SK-N-SH treated with all-trans-retinoic acid at 6 μM for 48 hours (cell line): ENCODE data around the gene ADGRG1.

ENCODE experiments used
- BACH2 ChIP-seq: fragments of 250-450 bp; sonication (Bioruptor Pico); IDR thresholded peaks from 2 replicates; pipeline ENCODE4 v1.9.0; 2021; ENCODE audit warnings: mild to moderate bottlenecking, borderline replicate concordance
- CREB5 ChIP-seq: fragments of 250-450 bp; sonication (Bioruptor Pico); IDR thresholded peaks from 2 replicates; pipeline ENCODE4 v1.5.1; 2020; ENCODE audit warnings: low read depth, mild to moderate bottlenecking, moderate library complexity
- CSDC2 ChIP-seq: fragments of 250-450 bp; sonication (Bioruptor Pico); IDR thresholded peaks from 2 replicates; pipeline ENCODE4 v1.5.0; 2020; ENCODE audit warnings: mild to moderate bottlenecking, moderate library complexity
- ESRRG ChIP-seq: fragments of 250-450 bp; sonication (Bioruptor Pico); IDR thresholded peaks from 2 replicates; pipeline ENCODE4 v1.6.1; 2021; ENCODE audit warnings: mild to moderate bottlenecking
- POU6F1 ChIP-seq: fragments of 250-450 bp; sonication (Bioruptor Pico); IDR thresholded peaks from 2 replicates; pipeline ENCODE4 v1.8.0; 2021; ENCODE audit warnings: low read depth, mild to moderate bottlenecking, moderate library complexity, borderline replicate concordance
- PPARA ChIP-seq: fragments of 250-450 bp; sonication (Bioruptor Pico); IDR thresholded peaks from 2 replicates; pipeline ENCODE4 v1.5.0; 2020; ENCODE audit warnings: mild to moderate bottlenecking, borderline replicate concordance
- RARB ChIP-seq: fragments of 250-450 bp; sonication (Bioruptor Pico); IDR thresholded peaks from 2 replicates; pipeline ENCODE4 v1.8.0; 2021; ENCODE audit warnings: mild to moderate bottlenecking, moderate library complexity
- SNAI2 ChIP-seq: fragments of 250-450 bp; sonication (Bioruptor Pico); IDR thresholded peaks from 2 replicates; pipeline ENCODE4 v1.5.0; 2020; ENCODE audit warnings: mild to moderate bottlenecking, moderate library complexity
- TCF4 ChIP-seq: fragments of 250-450 bp; sonication (Bioruptor Pico); IDR thresholded peaks from 2 replicates; pipeline ENCODE4 v1.8.0; 2021; ENCODE audit warnings: mild to moderate bottlenecking, moderate library complexity, borderline replicate concordance
- ZFP30 ChIP-seq: fragments of 450-650 bp; formaldehyde crosslinking; IDR thresholded peaks from 2 replicates; pipeline ENCODE4 v1.5.0; 2022; ENCODE audit warnings: mild to moderate bottlenecking, moderate library complexity
- ZNF565 ChIP-seq: fragments of 450-650 bp; formaldehyde crosslinking; conservative IDR thresholded peaks from 2 replicates; pipeline ENCODE4 v1.5.0; 2020; ENCODE audit warnings: low read depth, mild to moderate bottlenecking, moderate library complexity
- ZNF70 ChIP-seq: fragments of 450-650 bp; formaldehyde crosslinking; IDR thresholded peaks from 2 replicates; pipeline ENCODE4 v1.5.0; 2020; ENCODE audit warnings: mild to moderate bottlenecking, moderate library complexity
- TF ChIP-seq, protein P1 (sequence below): fragments of 250-450 bp; sonication (Bioruptor Pico); IDR thresholded peaks from 2 replicates; pipeline ENCODE4 v1.8.0; 2020; ENCODE audit warnings: mild to moderate bottlenecking, moderate library complexity, borderline replicate concordance

GRCh38 chr16:57637965-57638364, 9.5 kb downstream of the ADGRG1 start:
- no peak for TF ChIP-seq ESRRG (CRISPR knock-in tag)
- no peak for TF ChIP-seq ZNF70 (CRISPR knock-in tag)
- no peak for TF ChIP-seq POU6F1 (CRISPR knock-in tag)
- TF ChIP-seq, protein P1, sequence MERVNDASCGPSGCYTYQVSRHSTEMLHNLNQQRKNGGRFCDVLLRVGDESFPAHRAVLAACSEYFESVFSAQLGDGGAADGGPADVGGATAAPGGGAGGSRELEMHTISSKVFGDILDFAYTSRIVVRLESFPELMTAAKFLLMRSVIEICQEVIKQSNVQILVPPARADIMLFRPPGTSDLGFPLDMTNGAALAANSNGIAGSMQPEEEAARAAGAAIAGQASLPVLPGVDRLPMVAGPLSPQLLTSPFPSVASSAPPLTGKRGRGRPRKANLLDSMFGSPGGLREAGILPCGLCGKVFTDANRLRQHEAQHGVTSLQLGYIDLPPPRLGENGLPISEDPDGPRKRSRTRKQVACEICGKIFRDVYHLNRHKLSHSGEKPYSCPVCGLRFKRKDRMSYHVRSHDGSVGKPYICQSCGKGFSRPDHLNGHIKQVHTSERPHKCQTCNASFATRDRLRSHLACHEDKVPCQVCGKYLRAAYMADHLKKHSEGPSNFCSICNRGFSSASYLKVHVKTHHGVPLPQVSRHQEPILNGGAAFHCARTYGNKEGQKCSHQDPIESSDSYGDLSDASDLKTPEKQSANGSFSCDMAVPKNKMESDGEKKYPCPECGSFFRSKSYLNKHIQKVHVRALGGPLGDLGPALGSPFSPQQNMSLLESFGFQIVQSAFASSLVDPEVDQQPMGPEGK (CRISPR knock-in tag): no peak
- TF ChIP-seq TCF4 (CRISPR knock-in tag): no peak
- TF ChIP-seq RARB (CRISPR knock-in tag): no peak
- no peak for TF ChIP-seq SNAI2 (CRISPR knock-in tag)
- TF ChIP-seq ZNF565 (CRISPR knock-in tag): no peak
- TF ChIP-seq CSDC2 (CRISPR knock-in tag): no peak
- TF ChIP-seq BACH2 (CRISPR knock-in tag): no peak
- TF ChIP-seq CREB5 (CRISPR knock-in tag): no peak
- TF ChIP-seq ZFP30 (CRISPR knock-in tag): no peak
- no peak for TF ChIP-seq PPARA (CRISPR knock-in tag)
